ENCODE data around the gene SMARCB1.

The SMARCB1 gene

DNA sequence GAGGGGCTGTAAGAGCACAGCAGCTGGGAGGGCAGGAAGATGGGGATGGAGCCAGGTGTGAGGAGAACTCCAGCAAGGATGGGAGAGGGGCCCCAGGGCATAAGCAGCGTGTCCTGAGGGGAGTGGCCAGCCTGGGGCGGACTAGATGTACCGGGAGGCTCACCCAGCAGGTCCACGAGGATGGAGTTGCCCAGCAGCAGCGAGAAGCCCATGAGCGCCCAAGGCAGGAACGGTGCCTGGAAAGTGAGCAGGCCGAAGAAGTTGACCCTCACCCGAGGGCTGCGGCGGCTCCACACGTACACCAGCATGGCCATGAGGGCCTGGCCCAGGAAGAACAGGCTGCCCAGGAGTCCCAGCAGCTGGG lies 50.7 kb downstream of the SMARCB1 start:
- no peak for DNase-seq (ENCODE audit: insufficient read length, low spot score)
- TF ChIP-seq POLR2A (IDR thresholded peaks at IDR 0.05; ENCODE audit: low read depth, low read length), result no peak
- FAIRE-seq, result no peak

DNA sequence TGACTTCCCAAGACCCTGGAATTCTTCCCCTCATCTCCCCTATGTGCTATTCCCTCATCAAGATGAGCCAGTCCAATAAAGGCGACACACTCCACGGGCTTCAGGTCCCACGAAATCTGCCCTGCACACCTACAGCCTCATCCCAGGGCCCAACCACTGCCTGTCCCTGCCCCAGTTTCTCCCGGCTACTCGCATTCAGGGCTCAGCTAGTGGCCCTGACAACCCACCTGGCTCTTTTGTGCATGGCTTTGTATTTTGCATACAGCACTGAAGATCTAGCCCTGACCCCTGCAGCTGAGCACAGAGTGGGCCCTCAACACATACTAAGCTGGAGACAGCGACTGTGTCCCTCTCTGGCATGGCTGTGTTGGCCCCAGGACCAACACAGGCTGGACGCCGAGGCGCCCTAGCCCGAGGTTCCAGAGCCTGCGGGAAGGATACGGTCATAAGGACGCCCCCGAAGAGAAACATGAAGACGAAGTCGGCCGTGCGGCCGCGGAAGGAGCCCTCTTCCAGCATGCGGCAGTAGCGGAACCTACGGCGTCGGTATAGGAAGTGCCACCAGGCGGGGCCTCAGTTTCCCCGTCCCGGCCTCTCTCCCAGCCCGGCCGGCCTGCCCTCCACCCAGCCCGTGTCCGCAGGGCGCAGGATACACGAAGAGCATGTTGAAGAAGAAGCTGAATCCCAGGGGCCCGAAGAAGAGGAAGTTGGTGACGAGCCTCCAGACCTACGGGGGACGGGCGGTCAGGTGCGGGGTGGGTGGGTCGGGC lies 51.3 kb downstream of the SMARCB1 start:
- FAIRE-seq (no peak), DNase-seq (ENCODE audit: insufficient read length, low spot score) (no peak)
- TF ChIP-seq POLR2A (IDR thresholded peaks at IDR 0.05; ENCODE audit: low read depth, low read length), result no peak

DNA sequence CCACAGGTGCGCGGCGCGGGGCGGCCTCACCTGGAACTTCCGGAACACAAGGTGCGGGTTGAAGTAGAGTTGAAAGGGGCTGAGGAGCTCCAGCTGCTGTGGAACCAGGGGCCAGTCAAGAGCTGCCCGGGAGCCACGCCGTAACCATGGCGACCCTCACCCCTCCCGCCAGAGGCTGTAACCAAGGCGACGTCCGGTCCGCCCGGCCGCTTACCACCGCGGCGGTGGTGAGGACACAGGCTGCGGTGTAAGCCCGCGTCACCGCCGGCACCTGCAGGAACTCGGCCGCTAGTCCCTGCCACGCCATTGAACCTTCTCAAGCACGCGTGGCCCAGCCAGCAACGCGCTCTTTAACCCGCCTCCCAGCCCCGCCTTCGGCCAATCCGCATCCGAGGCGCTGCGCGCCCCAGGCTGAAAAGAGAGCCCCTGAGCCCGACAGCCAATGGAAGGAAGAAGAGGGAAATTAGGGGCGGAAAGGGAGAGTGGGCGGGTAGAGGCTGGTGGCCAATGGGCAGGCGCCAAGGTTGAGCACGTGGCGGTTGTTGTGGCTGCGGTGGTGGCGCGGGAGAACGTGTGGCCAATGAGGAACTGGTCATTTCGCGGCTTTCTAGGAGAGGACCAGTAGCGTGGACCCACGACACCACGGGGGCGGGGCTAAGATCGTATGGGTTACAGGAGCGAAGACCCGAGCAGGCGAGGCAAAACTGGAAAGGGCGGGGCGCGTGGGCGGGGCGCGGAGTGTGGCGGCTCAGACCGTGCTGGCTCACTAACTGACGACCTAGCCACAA lies 52.1 kb downstream of the SMARCB1 start, which contains the start of gene DERL3:
TSS of gene DERL3 (minus strand) at position 326 of the 788 bp plus-strand sequence. CDS start at position 307, 19 bp downstream.
- DNase-seq (ENCODE audit: insufficient read length, low spot score) (peak; percentile 87), FAIRE-seq (peak; percentile 76)
- TF ChIP-seq POLR2A (IDR thresholded peaks at IDR 0.05; ENCODE audit: low read depth, low read length), result no peak

DNA sequence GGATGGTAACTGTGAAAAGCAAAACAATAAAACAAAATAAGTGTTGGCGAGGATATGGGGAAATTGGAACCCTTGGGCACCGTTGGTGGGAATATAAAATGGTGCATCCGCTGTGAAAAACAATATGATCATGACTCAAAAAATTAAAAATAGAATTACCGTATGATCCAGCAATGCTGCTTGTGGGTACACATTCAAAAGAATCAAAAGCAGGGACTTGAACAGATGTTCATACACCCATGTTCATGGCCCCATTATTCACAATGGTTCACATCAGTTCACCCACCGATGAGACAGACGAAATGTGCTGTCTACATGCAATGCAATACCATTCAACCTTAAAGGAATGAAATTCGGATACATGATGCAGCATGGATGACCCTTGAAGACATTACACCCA lies 53.3 kb downstream of the SMARCB1 start:
- DNase-seq (ENCODE audit: insufficient read length, low spot score), result no peak
- no peak for FAIRE-seq
- TF ChIP-seq POLR2A (IDR thresholded peaks at IDR 0.05; ENCODE audit: low read depth, low read length), result no peak

DNA sequence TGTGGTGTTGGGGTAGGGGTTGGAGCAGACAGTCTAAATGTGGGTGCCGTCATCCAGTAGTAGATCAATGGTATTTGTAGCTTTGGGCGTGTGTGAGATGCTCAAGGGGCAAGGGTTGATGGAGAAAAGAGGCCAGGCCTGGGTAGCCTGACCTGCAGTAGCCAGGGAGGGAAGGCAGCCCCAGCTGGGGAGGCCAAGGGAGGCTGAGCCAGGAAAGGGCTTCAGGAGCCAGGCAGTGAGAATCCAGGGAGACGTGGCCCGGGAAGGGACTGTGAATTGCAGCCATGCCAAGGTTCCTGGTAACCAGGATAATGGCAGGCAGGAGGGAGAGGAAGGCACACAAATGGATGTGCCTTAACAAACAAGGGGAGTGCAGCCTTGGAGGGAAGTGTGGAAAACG lies 54.5 kb downstream of the SMARCB1 start:
- no peak for TF ChIP-seq POLR2A (IDR thresholded peaks at IDR 0.05; ENCODE audit: low read depth, low read length)
- DNase-seq (ENCODE audit: insufficient read length, low spot score), result no peak
- FAIRE-seq, result no peak

DNA sequence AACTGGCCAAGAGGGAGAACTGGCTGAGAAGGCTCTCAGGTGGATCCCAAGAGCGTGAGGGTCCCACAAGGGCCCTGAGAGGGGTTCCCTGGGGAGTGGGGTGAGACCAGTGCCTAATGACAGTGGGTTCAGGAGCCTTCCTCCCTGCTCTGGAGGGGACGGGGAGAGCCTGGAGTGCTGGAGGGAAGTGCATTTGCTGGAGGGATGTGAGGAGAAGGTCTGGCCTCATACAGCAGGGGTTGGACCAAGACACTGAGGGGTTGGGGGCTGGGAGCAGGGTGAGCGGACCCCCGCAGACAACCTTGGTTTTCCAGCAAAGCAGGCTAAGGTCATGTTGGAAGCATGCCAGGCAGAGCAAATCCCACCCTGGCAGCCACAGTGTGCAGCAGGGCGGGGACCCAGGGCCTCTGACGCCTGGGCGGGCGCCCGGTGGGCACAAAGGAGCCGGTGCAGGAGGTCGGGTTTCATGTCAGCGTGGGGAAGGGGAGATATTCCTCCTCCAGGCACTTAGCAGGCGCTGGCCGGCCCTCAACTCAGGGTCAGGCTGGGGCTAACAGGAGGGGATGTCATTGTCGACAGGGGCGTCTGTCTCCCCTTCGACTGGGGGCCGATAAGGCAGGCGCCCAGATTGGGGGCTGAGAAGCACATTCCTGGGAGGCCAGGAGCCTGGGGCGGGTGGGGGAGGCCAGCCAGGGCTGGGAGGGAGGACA lies 55.1 kb downstream of the SMARCB1 start:
- FAIRE-seq (no peak), DNase-seq (ENCODE audit: insufficient read length, low spot score) (no peak)
- no peak for TF ChIP-seq POLR2A (IDR thresholded peaks at IDR 0.05; ENCODE audit: low read depth, low read length)

DNA sequence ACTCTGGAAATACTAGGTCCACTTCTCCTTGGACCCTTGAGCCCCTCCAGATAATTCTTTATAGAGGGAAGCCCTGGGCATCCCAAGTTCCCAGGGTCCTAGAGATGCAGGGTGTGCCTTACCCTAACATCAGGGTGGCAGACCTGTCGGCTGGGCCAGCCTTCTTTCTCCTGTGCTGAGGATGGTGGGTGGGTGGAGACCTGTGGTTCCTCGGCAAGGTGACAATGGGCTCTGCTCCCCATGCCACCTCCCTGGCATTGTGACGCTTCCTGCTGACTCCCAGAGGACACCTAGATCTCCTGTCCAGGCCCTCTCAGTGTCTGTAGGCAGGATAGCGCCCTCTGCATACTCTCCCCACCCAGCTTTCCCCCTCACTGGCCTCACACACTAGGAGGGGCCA lies 55.8 kb downstream of the SMARCB1 start:
- FAIRE-seq (no peak), DNase-seq (ENCODE audit: insufficient read length, low spot score) (no peak)
- no peak for TF ChIP-seq POLR2A (IDR thresholded peaks at IDR 0.05; ENCODE audit: low read depth, low read length)

DNA sequence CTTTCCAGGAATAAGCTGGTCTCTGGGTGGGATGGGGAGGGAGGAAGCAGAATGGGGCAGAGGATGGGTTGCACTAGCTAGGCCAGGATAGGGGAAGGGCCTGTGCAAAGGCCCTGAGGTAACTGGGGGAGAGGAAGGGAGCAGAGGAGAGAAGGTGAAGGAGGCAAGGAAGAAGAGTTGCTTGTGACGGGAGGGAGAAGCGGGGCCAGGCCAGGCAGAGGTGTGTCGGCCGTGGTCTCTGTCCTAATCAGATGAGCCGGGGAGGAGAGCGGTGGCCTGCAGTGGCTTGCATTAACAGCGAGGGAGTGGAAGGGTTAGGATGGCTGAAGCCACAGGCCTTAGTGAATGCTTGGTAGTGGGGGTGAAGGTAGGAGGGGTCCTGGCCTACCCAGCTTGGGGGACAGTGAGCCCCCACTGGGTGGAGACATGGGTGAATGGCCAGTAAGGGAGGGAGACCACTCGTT lies 58.0 kb downstream of the SMARCB1 start:
- FAIRE-seq (no peak), DNase-seq (ENCODE audit: insufficient read length, low spot score) (no peak)
- no peak for TF ChIP-seq POLR2A (IDR thresholded peaks at IDR 0.05; ENCODE audit: low read depth, low read length)

DNA sequence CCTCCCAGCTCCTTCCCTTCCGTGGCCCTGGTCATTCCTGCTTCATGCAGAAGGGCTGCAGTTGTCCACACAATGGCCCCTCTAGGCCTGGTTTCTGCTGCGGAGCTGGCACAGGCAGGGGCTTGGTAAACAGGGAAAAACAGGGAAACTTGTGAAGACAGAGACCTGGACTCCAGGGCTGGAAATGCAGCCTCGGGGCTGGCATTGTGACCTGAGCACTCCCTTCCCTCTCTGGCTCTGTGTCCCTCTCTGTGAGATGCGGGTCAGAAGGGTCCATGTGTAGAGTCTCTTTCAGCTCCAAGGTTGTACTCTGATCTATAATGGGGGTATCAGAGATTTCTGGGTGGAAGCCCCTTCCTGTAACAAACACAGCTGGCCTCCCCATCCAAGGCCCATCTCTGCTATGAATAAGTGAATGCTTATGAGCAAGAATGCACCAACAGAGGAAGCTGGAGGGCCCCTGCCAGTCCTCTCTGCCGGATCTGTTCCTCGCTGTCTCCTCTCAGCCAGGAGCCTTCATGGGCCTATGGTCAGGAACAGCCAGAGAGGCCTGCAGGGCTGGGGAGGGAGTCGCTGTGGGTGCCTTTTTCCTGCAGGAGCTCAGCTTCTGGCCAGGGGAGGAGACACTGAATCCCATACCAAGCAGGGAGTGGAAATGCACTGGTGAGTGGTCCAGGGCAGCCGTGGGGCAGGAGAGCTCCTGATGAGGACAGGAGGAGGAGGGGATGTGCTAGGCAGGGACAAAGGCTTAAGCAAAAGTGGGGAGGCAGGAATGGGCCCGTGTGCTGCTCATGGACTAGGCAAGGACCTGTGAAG lies 58.7 kb downstream of the SMARCB1 start:
- FAIRE-seq (no peak), DNase-seq (ENCODE audit: insufficient read length, low spot score) (no peak)
- no peak for TF ChIP-seq POLR2A (IDR thresholded peaks at IDR 0.05; ENCODE audit: low read depth, low read length)

DNA sequence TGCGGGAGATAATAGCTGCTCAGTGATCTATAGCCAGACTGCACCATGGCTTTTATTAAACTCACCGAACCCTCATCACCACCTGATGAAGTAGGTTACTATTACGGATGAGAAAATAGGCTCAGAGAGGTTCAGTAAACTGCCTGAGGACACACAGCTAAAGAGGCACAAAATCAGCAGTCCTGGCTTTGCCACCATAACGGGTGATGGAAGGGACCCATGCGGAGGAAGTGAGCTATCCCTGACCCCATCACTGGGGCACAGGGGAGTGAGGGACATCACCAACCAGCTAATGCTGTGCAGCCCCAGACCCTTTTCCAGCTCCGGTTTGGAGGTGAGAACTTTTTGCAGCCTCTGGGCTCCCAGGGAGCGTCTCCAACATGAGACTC lies 59.3 kb downstream of the SMARCB1 start:
- no peak for TF ChIP-seq POLR2A (IDR thresholded peaks at IDR 0.05; ENCODE audit: low read depth, low read length)
- DNase-seq (ENCODE audit: insufficient read length, low spot score) (no peak), FAIRE-seq (no peak)

DNA sequence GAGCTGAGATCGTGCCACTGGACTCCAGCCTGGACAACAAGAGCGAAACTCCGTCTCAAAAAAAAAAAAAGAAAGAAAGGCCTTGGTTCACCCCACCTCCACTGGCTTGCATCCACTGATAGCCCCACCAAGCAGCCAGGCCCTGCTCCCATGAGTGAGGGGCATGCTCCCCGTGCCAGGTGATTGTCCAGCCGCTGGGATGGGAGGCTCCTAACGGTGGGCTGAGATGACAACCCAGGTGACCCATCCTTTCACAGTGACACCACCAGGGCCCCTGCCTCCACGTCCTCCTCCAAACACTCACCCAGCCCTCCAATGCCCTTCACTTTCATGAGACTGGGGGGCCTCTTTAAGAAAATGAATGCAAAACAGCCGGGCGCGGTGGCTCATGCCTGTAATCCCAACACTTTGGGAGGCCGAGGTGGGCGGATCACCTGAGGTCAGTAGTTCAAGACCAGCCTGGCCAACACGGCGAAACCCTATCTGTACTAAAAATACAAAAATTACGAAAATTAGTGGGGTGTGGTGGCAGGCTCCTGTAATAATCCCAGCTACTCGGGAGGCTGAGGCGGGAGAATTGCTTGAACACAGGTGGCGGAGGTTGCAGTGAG lies 60.6 kb downstream of the SMARCB1 start:
- TF ChIP-seq POLR2A (IDR thresholded peaks at IDR 0.05; ENCODE audit: low read depth, low read length), result no peak
- FAIRE-seq, result no peak
- no peak for DNase-seq (ENCODE audit: insufficient read length, low spot score)

DNA sequence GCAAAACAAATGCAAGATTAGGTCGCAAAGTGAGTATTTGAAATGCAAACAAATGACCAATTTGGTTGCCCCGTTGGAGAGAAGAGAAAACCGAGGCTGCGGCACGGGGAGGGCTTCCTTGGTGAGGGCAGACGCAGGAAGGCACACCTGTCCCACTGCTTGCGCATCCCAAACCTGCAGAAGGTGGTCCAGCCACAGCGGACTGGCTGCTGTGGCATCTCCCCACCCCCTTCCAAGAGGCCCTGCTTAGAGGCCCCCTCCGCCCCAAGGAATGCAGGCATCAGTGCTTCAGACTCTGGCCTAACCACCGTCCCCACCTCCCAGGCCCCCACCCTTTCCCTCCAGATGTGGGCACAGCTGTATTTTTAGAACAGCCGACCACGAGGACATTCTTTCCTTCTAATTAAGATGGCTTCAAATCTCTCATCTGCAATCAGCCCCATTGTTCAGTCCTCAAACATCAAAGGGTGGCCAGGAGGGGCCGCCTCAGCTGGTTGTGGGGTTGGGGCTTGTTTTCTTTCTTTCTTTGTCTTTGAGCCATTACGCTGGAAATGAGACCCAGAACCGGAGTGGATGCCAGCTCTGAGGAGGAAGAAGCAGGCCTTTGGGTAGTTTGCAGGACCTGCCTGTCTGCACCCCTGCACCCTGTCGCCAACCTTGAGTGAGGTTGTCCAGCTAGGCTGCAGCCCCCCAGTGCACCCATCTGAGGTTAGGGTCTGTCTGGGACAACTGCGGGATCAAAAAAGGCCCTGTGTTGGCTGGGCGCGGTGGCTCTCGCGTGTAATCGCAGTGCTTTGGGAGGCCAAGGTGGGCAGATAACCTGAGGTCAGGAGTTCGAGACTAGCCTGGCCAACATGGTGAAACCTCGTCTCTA lies 61.5 kb downstream of the SMARCB1 start:
- DNase-seq (ENCODE audit: insufficient read length, low spot score) (no peak), FAIRE-seq (no peak)
- no peak for TF ChIP-seq POLR2A (IDR thresholded peaks at IDR 0.05; ENCODE audit: low read depth, low read length)

Measured in H54 (cell line).